COLO668 (cell line): Measurements from ENCODE around the gene XPO1.

Source experiments
- DNase-seq: peaks from one replicate; lab custom pipeline; 2025; ENCODE audit not compliant: unreplicated experiment; lab: John Stamatoyannopoulos, UW

XPO1 gene

GRCh38 chr2:61437170-61437569 is 101.0 kb downstream of the XPO1 start:
- no peak for DNase-seq

DNA sequence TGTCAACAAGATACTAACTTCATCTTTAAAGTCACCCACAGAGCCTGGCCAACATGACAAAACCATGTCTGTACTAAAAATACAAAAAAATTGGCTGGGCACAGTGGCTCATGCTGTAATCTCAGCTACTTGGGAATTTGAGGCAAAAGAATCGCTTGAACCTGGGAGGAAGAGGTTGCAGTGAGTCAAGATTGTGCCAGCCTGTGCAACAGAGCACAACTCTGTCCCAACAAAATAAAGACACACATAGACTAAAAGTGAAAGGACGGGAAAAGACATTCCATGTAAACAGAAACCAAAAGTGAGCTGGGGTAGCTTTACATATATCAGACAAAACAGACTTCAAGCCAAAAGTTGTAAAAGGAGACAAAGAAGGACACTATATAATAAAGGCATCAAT is 102.1 kb downstream of the XPO1 start:
- no peak for DNase-seq

DNA sequence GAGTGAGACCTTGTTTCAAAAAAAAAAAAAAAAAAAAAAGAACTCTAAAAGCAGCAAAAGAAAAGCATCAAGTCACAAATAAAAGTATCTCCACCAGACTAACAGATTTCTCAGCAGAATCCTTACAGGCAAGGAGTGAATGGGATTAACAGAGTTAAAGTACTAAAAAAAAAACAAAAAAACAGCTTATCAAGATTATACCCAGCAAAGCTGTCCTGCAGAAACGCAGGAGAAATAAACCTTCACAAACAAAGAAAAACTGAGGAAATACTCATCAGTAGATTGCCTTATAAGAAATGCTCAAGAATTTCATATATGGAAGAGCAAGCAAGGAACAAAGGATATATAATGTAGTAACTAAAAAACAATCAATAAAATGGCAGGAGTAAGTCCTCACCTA is 102.9 kb downstream of the XPO1 start:
- no peak for DNase-seq

- no peak for DNase-seq
Observed at GRCh38 chr2:61434314-61434713, 103.8 kb downstream of the XPO1 start.

DNA sequence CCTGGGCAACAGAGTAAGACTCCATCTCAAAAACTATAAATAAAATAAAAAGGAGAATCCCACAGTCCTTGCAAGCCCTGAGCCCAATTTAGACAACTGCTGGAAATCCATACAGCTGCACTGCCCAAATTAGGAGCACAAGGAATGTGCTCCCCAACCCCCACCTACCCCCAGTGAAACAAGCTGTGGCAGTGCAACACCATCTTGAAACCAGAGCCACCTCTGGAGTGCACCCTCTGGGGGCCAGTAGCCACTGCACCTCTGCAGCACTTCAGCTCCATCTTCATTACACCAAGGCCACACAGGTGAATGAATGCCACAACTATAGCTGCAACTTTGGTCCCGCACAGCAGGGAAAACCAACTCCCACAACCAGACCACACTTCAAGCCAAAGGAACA is 104.5 kb downstream of the XPO1 start:
- DNase-seq, result no peak

- DNase-seq, result no peak
Observed at GRCh38 chr2:61432990-61433389, 105.2 kb downstream of the XPO1 start.

DNA sequence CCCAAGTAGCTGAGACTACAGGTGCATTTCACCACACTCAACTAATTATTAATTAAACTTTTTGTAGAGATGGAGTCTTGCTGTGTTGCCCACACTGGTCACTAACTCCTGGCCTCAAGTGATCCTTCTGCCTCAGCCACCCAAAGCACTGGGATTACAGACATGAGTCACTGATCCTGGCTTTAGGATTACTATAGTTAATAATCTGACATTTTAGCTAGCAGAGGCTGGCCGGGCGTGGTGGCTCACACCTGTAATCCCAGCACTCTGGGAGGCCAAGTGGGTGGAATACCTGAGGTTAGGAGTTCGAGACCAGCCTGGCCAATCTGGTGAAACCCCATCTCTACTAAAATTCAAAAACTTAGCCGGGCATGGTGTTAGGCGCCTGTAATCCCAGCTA is 106.8 kb downstream of the XPO1 start:
- no peak for DNase-seq
